Upper lobe of right lung (tissue), 1 donor: Measurements from ENCODE around the gene DAAM2. TPM values are rescaled to one million over a fixed set of nuclear protein-coding genes. Genes with fewer than 3 reads are reported as not detected.

ENCODE experiments used
- ATAC-seq: fragments of 200-7000 bp; cut with Tn5 transposase; one replicate; pipeline ENCODE4 v1.9.1; 2020; ENCODE audit warnings: mild to moderate bottlenecking, moderate library complexity
- DNase-seq: peaks from one replicate; pipeline ENCODE4 v3.0.0-alpha.2; 2020
- H3K27ac ChIP-seq: fragments of 200-600 bp; one replicate; pipeline ENCODE4 v1.8.0; 2022
- H3K27me3 ChIP-seq: fragments of 200-600 bp; one replicate; pipeline ENCODE4 v1.8.0; 2022; ENCODE audit warnings: mild to moderate bottlenecking
- H3K36me3 ChIP-seq: fragments of 200-600 bp; one replicate; pipeline ENCODE4 v1.8.0; 2022
- H3K4me1 ChIP-seq: fragments of 200-600 bp; one replicate; pipeline ENCODE4 v1.8.0; 2022
- H3K4me3 ChIP-seq: fragments of 200-600 bp; one replicate; pipeline ENCODE4 v1.8.0; 2022; ENCODE audit warnings: mild to moderate bottlenecking
- H3K9me3 ChIP-seq: fragments of 200-600 bp; one replicate; pipeline ENCODE4 v1.8.0; 2022
- intact Hi-C: fragments of 100-400 bp; cut with DNase I; formaldehyde crosslinking; loops from one replicate; pipeline ENCODE4 v1.11.0; 2022
- total RNA-seq: library from RNA; stranded (reverse); fragmentation: NEBNext Ultra II Directional; extraction: Animal tissue kit (Norgen Biotek cat#: 25700); gene quantifications from one replicate; pipeline ENCODE4 v1.2.1, GENCODE V29; 2021
- TF ChIP-seq, protein P1 (sequence below): fragments of 200-600 bp; IDR thresholded peaks from one replicate; pipeline ENCODE4 v1.8.0; 2022; ENCODE audit warnings: antibody characterized with exemption
- donor health status: DM: no; HTN: yes; CAD: no; lungs with severe emphysema.

DAAM2 gene
- total RNA-seq, 1 donor from 2014 or later, result 34.6 TPM

DNA sequence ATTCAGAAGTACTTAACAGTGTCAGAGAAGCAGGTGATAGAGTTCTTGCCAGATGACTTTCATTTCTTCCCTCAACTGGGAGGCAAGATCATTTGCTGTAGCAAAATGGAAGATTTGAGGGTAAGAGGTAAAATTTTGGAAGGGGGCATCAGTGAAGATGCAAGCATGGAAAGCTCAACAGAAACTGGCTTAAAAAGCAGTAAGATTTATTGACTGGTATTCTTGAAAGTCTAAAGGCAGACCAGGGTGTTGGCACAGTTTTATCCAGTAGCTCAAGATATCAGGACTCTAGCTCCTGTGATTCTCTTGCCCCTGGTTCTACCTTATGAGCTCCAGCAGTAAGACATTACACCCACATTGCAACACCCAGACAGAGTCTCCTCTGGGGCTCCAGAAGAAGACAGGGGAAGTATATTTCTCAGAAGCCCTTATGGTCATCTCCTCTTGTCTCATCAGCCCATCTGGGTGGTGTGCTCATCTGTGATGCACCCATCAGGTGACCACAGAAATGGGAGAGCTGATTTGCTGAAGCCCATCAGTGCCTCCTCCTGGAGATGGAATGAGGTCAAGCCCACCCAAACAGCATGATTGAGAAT is 158.0 kb downstream of the DAAM2 start:
- intact Hi-C loops, result no loop called here
- H3K4me1 ChIP-seq, result no peaks in the 10 kb centered on the region
- no peaks in the 10 kb centered on the region for H3K36me3 ChIP-seq
- no peaks in the 10 kb centered on the region for H3K9me3 ChIP-seq
- H3K4me3 ChIP-seq, result no peak overlapping the region
- ATAC-seq (no peak), DNase-seq (no peak)
- no peaks in the 10 kb centered on the region for H3K27me3 ChIP-seq
- TF ChIP-seq, protein P1, sequence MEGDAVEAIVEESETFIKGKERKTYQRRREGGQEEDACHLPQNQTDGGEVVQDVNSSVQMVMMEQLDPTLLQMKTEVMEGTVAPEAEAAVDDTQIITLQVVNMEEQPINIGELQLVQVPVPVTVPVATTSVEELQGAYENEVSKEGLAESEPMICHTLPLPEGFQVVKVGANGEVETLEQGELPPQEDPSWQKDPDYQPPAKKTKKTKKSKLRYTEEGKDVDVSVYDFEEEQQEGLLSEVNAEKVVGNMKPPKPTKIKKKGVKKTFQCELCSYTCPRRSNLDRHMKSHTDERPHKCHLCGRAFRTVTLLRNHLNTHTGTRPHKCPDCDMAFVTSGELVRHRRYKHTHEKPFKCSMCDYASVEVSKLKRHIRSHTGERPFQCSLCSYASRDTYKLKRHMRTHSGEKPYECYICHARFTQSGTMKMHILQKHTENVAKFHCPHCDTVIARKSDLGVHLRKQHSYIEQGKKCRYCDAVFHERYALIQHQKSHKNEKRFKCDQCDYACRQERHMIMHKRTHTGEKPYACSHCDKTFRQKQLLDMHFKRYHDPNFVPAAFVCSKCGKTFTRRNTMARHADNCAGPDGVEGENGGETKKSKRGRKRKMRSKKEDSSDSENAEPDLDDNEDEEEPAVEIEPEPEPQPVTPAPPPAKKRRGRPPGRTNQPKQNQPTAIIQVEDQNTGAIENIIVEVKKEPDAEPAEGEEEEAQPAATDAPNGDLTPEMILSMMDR, result no peak
- no peak overlapping the region for H3K27ac ChIP-seq

DNA sequence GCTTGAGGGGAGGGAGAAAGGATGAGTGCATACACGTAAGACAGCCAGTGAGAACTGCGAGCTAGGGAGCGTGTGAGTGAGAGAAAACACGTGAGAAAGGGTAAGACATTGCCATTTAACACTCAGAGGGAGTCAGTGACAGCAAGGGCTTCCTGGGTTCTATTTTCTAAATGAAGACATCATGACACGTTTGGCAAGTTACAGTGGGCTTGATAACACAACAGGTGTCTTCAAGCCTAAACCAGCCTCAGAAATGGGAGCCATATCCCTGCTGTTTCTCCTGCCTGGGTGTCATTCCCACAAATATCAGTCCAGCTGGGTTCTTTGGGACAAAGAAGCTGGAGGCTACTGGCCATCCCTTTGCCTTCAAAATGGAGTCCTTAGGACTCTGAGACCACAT is 159.0 kb downstream of the DAAM2 start:
- no peak overlapping the region for H3K4me3 ChIP-seq

DNA sequence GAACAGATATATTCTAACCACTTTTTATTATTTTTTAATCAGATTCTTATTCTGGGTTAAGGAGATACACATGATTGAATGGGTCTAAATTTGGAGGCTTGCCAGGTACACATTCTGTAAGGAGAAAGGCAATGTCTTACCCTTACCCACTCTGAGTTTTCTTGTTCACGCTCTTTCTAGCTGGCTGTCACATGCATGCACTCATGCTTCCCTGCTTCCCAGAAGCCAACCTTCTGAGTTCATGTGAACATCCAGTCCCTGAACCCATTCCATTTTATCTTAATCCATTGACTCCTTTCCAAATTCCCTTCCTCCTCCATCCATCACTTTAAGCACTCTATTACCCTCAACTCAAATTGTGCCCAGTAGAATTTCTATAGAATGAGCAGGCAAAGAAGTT is 159.5 kb downstream of the DAAM2 start:
- peak overlapping the region; percentile 37 for H3K27ac ChIP-seq
- H3K27me3 ChIP-seq, result no peaks in the 10 kb centered on the region
- no peaks in the 10 kb centered on the region for H3K36me3 ChIP-seq
- no peaks in the 10 kb centered on the region for H3K4me1 ChIP-seq
- no peaks in the 10 kb centered on the region for H3K9me3 ChIP-seq
- intact Hi-C loops, result no loop called here
- ATAC-seq, result no peak
- H3K4me3 ChIP-seq, result no peak overlapping the region
- no peak for DNase-seq
- TF ChIP-seq, protein P1, result no peak

More for the DNA sequence above, 159.0 kb downstream of the DAAM2 start:
- Histone ChIP-seq H3K27me3 (no peaks in the 10 kb centered on the region), H3K9me3 (no peaks in the 10 kb centered on the region), H3K36me3 (no peaks in the 10 kb centered on the region), H3K4me1 (no peaks in the 10 kb centered on the region), H3K27ac (peak overlapping the region; percentile 62)
- ATAC-seq, result no peak
- intact Hi-C loops, result no loop called here
- TF ChIP-seq, protein P1, result no peak
- DNase-seq, result no peak

DNA sequence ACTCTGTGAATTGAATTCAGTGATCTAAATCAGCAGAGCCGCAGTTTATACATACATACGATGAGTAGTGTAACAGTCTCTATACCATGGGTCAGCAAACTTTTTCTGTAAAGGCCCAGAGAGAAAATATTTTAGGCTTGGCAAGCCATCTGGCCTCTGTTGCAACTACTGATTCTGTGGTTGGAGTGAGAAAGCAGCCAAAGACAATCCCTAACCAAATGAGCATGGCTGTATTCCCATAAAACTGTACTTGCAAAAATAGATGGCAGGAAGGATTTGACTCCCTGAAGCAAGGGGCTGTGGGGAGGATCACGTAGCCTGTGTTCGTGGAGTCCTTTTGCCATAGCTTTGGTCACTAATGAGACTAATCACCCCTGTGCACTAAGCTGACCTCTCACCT is 160.0 kb downstream of the DAAM2 start:
- Histone ChIP-seq H3K4me3 (no peak overlapping the region), H3K9me3 (no peaks in the 10 kb centered on the region), H3K4me1 (no peaks in the 10 kb centered on the region), H3K36me3 (no peaks in the 10 kb centered on the region), H3K27ac (peak overlapping the region; percentile 37), H3K27me3 (no peaks in the 10 kb centered on the region)
- TF ChIP-seq, protein P1, result no peak
- ATAC-seq, result no peak
- intact Hi-C loops, result no loop called here
- no peak for DNase-seq

DNA sequence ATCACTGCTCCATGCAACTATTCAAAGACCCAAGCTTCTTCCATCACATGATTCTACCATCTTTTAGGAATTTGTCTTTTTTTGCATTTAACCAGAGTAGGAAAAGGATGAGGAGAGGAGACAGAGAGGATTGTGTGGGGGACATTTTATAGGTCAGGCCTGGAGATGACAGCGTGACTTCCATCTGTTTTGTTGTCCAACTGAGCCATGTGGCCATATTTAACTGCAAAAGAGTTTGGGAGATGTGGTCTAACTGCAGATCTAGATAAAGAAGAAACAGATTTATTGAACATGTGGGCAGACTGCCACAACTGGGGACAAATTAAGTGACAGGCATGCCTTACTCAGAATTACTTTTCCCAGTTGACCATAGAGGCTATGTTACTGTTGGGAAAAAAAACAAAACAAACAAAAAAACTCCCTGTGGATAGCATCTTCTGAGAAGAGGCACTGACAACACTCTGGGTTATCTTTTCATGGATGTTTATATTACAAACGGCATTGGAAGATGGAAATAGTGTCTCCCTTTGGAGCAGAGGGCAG is 161.0 kb downstream of the DAAM2 start:
- Histone ChIP-seq H3K4me3 (no peak overlapping the region), H3K9me3 (no peaks in the 10 kb centered on the region), H3K36me3 (no peaks in the 10 kb centered on the region), H3K27ac (no peak overlapping the region), H3K27me3 (no peaks in the 10 kb centered on the region), H3K4me1 (no peaks in the 10 kb centered on the region)
- DNase-seq (no peak), ATAC-seq (no peak)
- TF ChIP-seq, protein P1, result no peak
- intact Hi-C loops, result no loop called here

Other genes starting within 250 kb of the DAAM2 start
- 0.49 TPM for gene KIF6, start 67.0 kb upstream of the DAAM2 start, total RNA-seq
- gene MOCS1, start 142.1 kb downstream of the DAAM2 start, total RNA-seq, result 29.3 TPM